Immature natural killer cell (primary cell): ENCODE data around the gene ADCY5. TPM values are rescaled to one million over a fixed set of nuclear protein-coding genes. Genes with fewer than 3 reads are reported as not detected.

Source experiments
- DNase-seq, 3 donors: peaks; one replicate each; pipeline ENCODE4 v3.0.0; 2022; ENCODE audit warnings: mixed read lengths in 1 of 3
- H3K27ac Mint-ChIP-seq, 6 donors: one replicate each; pipeline ENCODE4 v1.8.0; 2020; ENCODE audit warnings: mixed read lengths in 6 of 6, mild to moderate bottlenecking in 5 of 6, inconsistent platforms in 4 of 6, moderate library complexity in 3 of 6
- H3K27me3 Mint-ChIP-seq, 3 donors: one replicate each; pipeline ENCODE4 v1.8.0; 2020 to 2021; ENCODE audit warnings: low read depth in 3 of 3, mild to moderate bottlenecking in 3 of 3, mixed read lengths in 3 of 3, moderate library complexity in 3 of 3, inconsistent platforms in 1 of 3
- H3K36me3 Mint-ChIP-seq, 3 donors: one replicate each; pipeline ENCODE4 v1.8.0; 2020; ENCODE audit warnings: mixed read lengths in 3 of 3, inconsistent platforms in 2 of 3, mild to moderate bottlenecking in 2 of 3
- H3K4me1 Mint-ChIP-seq, 2 donors: one replicate each; pipeline ENCODE4 v1.8.0; 2020; ENCODE audit warnings: inconsistent platforms in 2 of 2, mild to moderate bottlenecking in 2 of 2, mixed read lengths in 2 of 2, moderate library complexity in 1 of 2
- H3K4me3 Mint-ChIP-seq, 5 donors: one replicate each; pipeline ENCODE4 v1.8.0; 2020; ENCODE audit warnings: mild to moderate bottlenecking in 5 of 5, mixed read lengths in 5 of 5, inconsistent platforms in 3 of 5, moderate library complexity in 3 of 5
- H3K9me3 Mint-ChIP-seq, 6 donors: one replicate each; pipeline ENCODE4 v1.8.0; 2020; ENCODE audit warnings: mild to moderate bottlenecking in 6 of 6, mixed read lengths in 6 of 6, inconsistent platforms in 4 of 6, moderate library complexity in 3 of 6
- polyA plus RNA-seq, 3 donors: library from polyadenylated mRNA; unstranded; fragments of 300-500 nt; fragmentation: Illumina TruSeq; gene quantifications; one replicate each; pipeline ENCODE4 v1.2.3, GENCODE V29; 2021

The ADCY5 gene
- polyA plus RNA-seq, 3 donors from 2014 or later, result 0.03 TPM; not detected in 2

DNA sequence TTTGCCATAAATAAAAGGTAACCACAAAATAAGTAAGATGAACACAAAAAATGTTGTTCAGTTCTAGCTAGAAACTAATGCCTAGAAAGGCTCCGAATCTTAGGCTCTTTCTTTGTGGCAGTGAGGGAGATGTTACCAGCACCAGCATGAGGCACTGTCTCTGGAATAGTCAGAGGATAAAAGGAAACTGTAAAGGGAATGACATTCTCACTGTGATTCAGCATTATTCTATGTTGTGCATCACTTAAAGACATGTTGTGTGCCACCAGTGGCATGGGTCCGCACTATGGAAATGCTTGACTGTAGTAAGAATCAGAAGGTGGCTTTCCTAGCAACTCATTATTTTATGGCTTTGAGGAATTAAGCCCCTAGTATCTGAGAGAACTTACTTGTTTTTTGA, 176.3 kb downstream of the ADCY5 start:
- no peak for DNase-seq
- no peak overlapping the region for H3K4me3 Mint-ChIP-seq
- H3K36me3 Mint-ChIP-seq, result peaks cover 11 to 18% (median 15%) of the 10 kb centered on the region in 3 donors

DNA sequence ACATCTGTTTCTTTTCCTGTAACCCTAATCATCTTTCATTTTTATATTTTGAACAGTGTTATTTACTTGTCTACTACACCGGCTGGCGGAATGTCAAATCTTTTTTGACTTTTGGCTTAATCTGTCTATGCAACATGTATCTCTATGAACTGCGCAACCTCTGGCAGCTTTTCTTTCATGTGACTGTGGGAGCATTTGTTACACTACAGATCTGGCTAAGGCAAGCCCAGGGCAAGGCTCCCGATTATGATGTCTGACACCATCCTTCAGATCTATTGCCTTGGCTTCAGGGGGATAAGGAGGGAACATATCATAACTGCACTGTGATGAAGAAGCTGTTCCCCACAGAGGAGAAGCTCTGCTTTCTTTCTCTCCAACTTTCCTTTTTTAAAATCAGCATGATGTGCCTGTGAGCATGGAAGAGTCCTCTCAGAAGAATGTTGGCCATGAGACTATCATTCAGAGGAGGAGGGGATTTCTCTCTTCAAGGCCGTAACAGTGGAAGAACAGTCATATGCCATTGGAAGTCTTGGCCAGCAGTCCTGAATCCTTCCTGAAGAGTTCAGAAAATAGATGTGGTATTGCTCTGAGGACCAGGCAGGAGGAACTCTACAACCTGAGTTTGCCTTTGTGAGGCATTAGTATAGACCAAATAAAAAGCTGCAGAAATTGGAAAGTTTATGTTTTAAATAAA, 177.3 kb downstream of the ADCY5 start:
- no peak for DNase-seq

More for the DNA sequence above, 176.3 kb downstream of the ADCY5 start:
- Mint-ChIP-seq H3K27me3 (peaks cover 0 to 2% (median 0%) of the 10 kb centered on the region in 3 donors), H3K9me3 (no peaks in the 10 kb centered on the region), H3K27ac (no peak overlapping the region), H3K4me1 (no peaks in the 10 kb centered on the region)

DNA sequence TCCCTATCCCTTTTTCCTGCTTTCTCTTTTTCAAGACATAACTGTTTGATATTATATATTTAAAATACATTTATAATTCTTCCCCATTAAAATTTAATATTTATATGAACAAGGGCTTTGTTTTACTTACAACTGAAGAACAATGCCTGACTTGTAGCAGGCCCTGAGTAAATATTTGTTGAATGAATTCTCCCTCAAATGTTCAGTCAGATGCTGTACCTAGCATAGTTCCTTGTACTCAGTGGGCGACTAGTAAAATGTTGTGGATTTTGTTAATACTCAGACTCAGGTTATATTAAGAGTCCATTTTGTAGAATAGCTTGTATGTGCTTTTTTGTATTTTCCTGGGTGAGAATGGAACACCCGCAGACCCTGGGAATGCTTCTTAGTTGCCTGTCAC, 178.1 kb downstream of the ADCY5 start:
- no peaks in the 10 kb centered on the region for H3K9me3 Mint-ChIP-seq
- no peaks in the 10 kb centered on the region for H3K27me3 Mint-ChIP-seq
- H3K36me3 Mint-ChIP-seq, result peaks cover 23 to 35% (median 32%) of the 10 kb centered on the region in 3 donors
- H3K27ac Mint-ChIP-seq, result no peak overlapping the region
- DNase-seq, result no peak
- no peaks in the 10 kb centered on the region for H3K4me1 Mint-ChIP-seq
- H3K4me3 Mint-ChIP-seq, result no peak overlapping the region

More for the DNA sequence above, 177.3 kb downstream of the ADCY5 start:
- Mint-ChIP-seq H3K27me3 (peaks cover 0 to under 1% (median 0%) of the 10 kb centered on the region in 3 donors), H3K27ac (peak overlapping the region in 1 of 6 donors; percentile 30), H3K9me3 (no peaks in the 10 kb centered on the region), H3K4me3 (no peak overlapping the region), H3K36me3 (peaks cover 15 to 27% (median 25%) of the 10 kb centered on the region in 3 donors), H3K4me1 (no peaks in the 10 kb centered on the region)

DNA sequence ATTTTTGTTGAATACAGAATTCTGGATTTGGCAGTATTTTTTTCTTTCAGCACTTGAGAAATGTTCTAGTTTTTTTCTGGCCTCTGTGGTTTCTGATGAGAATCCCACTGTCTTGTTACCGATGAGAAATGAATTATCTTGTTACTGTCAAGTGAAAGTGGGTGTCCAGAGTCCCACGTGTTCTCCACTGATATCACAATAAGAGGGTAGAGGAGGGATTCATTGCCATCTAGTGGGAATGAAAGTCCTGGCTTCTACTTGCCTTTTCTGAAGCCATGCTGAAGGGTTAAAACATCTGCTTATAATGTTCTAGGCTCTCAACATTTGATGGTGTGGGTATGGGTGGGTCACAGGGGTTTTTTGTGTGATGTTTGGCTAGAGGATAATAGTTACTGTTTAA, 181.1 kb downstream of the ADCY5 start:
- no peaks in the 10 kb centered on the region for H3K27me3 Mint-ChIP-seq
- no peak overlapping the region for H3K27ac Mint-ChIP-seq
- H3K36me3 Mint-ChIP-seq, result peaks cover 23 to 43% (median 30%) of the 10 kb centered on the region in 3 donors
- H3K4me1 Mint-ChIP-seq, result no peaks in the 10 kb centered on the region
- no peak overlapping the region for H3K4me3 Mint-ChIP-seq
- H3K9me3 Mint-ChIP-seq, result no peaks in the 10 kb centered on the region
- no peak for DNase-seq

DNA sequence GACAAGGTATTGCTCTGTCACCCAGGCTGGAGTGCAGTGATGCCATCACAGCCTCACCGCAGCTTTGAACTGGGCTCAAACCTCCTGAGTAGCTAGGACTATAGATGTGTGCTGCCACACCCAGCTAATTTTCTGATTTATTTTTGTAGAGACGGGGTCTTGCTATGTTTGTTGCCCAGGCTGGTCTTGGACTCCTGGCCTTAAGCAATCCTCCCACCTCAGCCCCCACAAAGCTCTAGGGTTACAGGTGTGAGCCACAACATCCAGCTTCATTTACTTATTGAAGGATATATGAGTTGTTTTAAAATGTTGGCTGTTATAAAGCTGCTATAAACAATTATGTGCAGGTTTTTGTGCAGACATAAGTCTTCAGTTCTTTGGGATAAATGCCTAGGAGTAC, 184.9 kb downstream of the ADCY5 start:
- no peaks in the 10 kb centered on the region for H3K27me3 Mint-ChIP-seq
- H3K4me1 Mint-ChIP-seq, result no peaks in the 10 kb centered on the region
- DNase-seq, result no peak
- H3K27ac Mint-ChIP-seq, result no peak overlapping the region
- H3K9me3 Mint-ChIP-seq, result no peaks in the 10 kb centered on the region
- no peak overlapping the region for H3K4me3 Mint-ChIP-seq
- peaks cover 26 to 42% (median 27%) of the 10 kb centered on the region in 3 donors for H3K36me3 Mint-ChIP-seq

DNA sequence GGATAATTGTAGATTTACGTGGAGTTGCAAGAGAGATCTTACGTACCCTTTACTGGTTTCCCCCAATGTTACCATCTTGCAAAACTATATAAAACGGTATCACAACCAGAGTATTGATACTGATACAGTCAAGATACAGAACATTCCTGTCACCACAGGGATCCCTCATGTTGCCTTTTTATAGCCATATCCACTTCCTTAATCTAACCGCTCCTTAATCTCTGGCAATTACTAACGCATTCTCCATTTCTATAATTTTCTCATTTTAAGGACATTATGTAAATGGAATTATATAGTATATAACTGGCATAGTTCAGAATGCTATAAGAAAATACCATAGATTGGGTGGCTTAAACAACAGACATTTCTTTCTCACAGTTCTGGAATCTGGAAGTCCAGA, 186.0 kb downstream of the ADCY5 start:
- Mint-ChIP-seq H3K36me3 (peaks cover 19 to 36% (median 26%) of the 10 kb centered on the region in 3 donors), H3K4me1 (no peaks in the 10 kb centered on the region), H3K27me3 (no peaks in the 10 kb centered on the region), H3K27ac (no peak overlapping the region), H3K4me3 (no peak overlapping the region), H3K9me3 (no peaks in the 10 kb centered on the region)
- DNase-seq, result no peak

DNA sequence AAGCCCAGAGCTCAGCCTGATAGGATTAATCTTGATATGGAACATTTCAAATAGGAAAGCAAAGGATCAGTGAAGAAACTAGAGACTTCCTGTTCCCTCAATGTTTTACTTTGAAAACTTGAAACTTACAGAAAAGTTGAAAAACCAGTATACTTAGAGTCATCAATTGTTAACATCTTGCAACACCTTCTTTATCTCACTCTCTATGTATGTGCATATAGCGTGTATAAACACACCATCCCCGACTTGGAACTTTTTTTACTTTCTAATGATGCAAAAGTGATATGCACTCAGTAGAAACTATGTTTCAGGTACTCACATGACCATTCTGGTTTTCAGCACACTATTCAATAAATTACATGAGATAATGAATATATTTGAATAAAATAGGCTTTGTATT, 186.7 kb downstream of the ADCY5 start:
- no peak for DNase-seq
- no peak overlapping the region for H3K4me3 Mint-ChIP-seq
- H3K36me3 Mint-ChIP-seq, result peaks cover 13 to 32% (median 20%) of the 10 kb centered on the region in 3 donors
- H3K27ac Mint-ChIP-seq, result peak overlapping the region in 1 of 6 donors; percentile 10
- H3K9me3 Mint-ChIP-seq, result no peaks in the 10 kb centered on the region
- no peaks in the 10 kb centered on the region for H3K27me3 Mint-ChIP-seq
- H3K4me1 Mint-ChIP-seq, result no peaks in the 10 kb centered on the region

DNA sequence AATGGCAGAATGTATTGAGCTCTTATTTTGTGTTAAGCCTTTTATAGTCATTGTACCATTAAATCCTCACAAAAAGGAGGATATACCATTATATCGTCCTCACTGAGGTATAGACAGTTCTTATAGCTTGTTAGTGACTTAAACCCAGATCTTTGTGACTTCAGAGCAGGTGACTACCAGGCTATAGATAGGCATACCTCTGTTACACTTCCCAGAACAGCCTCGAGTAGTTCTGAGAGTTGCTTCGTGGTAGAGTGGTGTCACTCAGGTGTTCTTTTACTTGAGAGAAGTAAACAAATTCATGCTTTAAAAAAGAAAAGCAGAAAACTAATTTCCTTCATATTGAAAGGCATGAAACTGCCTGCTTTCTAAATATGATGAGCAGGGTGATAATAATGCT, 187.2 kb downstream of the ADCY5 start:
- Mint-ChIP-seq H3K9me3 (no peaks in the 10 kb centered on the region), H3K27ac (no peak overlapping the region), H3K4me3 (no peak overlapping the region), H3K27me3 (no peaks in the 10 kb centered on the region), H3K4me1 (no peaks in the 10 kb centered on the region), H3K36me3 (peaks cover 12 to 26% (median 15%) of the 10 kb centered on the region in 3 donors)
- no peak for DNase-seq

DNA sequence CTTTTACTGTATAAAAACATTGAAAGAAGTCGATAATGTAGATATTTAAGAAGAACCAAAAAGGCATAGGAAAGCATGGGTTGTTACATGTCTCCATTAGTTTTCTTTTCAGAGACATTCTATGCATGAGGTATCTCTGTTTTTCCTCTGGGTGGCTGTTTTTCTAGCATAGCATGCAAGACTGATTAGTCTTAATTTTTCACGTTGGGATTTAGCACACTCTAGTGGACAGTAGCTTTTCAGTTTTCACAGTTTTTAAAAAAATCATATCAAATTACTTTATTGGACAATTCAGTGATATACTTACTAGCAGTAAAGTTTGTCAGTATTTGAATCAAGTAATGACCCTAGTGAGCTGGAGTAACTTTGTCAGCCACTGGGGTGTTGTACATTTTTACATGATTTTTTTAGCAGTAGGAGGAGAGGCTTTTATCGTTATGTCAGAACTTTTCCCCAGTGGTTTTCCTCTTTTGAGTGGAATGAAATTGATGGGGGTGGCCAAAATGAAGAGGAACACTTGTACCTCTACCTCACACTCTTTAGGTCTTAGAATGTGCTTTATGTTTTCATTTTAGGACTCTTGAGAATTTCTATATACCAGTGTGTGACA, 190.0 kb downstream of the ADCY5 start:
- Mint-ChIP-seq H3K27me3 (no peaks in the 10 kb centered on the region), H3K9me3 (no peaks in the 10 kb centered on the region), H3K27ac (peak overlapping the region in 1 of 6 donors; percentile 6), H3K4me1 (peaks cover 0 to 1% of the 10 kb centered on the region in 2 donors), H3K36me3 (peaks cover 4 to 13% (median 4%) of the 10 kb centered on the region in 3 donors), H3K4me3 (no peak overlapping the region)
- no peak for DNase-seq

DNA sequence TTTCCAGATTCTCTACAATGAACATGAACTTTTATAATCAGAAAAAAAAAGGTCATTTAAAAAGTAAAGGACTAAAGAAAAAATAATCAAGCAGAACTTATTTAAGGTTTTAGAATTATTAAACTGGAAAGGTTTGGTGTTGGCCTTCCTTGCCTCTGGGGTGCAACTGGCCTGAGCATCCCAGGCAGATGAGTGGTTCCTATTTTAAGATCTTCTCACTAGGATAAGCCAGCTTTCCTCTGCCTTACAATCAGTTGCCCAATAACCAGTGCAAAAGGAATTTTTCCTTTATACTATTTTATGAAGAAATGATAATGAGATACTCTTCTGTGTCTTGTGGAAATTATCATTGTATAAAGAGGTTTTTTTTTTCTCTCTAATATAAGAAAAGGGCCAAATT, 190.5 kb downstream of the ADCY5 start:
- no peak for DNase-seq
- no peaks in the 10 kb centered on the region for H3K9me3 Mint-ChIP-seq
- no peaks in the 10 kb centered on the region for H3K27me3 Mint-ChIP-seq
- H3K27ac Mint-ChIP-seq, result no peak overlapping the region
- H3K36me3 Mint-ChIP-seq, result peaks cover 4 to 13% (median 4%) of the 10 kb centered on the region in 3 donors
- peaks cover 0 to 1% of the 10 kb centered on the region in 2 donors for H3K4me1 Mint-ChIP-seq
- H3K4me3 Mint-ChIP-seq, result no peak overlapping the region

DNA sequence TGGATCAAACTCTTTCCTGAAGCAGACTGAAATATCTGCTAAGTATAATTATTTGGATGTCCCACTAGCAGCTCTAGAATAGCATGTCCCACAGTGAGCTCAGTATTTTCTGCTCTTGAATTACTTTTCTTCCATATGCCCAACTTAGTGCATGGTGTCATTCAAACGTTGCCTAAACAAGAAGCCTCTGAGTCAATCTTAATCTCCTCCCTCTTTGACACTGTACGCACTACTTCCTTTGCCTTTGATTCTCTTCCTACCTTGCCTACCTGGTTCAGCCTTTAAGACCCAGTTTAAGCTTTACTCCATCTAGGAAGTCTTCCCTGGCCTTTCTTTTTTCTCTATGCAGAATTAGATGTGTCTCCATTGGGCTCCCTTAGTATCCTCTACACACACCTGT, 192.6 kb downstream of the ADCY5 start:
- no peak overlapping the region for H3K4me3 Mint-ChIP-seq
- H3K36me3 Mint-ChIP-seq, result peaks cover 4 to 16% (median 4%) of the 10 kb centered on the region in 3 donors
- DNase-seq, result no peak
- H3K9me3 Mint-ChIP-seq, result no peaks in the 10 kb centered on the region
- peaks cover 0 to 1% of the 10 kb centered on the region in 2 donors for H3K4me1 Mint-ChIP-seq
- no peak overlapping the region for H3K27ac Mint-ChIP-seq
- no peaks in the 10 kb centered on the region for H3K27me3 Mint-ChIP-seq

DNA sequence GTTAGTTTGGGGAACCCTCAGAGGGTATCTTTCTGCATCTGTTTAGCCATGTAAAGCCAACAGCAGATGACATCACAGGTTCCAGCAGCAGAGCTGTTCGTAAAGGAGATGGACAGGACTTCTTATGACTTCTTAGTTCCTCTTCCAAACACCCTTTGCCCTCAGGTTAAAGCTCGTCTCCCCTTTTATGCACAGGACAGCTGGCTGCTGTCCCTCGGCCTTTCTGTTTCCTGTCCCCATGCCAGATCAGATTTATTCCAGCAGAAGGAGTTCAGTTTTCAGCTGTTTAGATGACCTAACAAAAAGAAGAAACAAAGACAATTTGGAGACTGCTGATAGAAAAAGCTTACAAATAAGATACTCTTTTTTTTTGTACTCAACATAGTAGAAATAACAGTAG, 202.0 kb downstream of the ADCY5 start:
- H3K27ac Mint-ChIP-seq, result peak overlapping the region in 2 of 6 donors; percentile 39 to 43
- peaks cover 22 to 39% (median 33%) of the 10 kb centered on the region in 3 donors for H3K36me3 Mint-ChIP-seq

DNA sequence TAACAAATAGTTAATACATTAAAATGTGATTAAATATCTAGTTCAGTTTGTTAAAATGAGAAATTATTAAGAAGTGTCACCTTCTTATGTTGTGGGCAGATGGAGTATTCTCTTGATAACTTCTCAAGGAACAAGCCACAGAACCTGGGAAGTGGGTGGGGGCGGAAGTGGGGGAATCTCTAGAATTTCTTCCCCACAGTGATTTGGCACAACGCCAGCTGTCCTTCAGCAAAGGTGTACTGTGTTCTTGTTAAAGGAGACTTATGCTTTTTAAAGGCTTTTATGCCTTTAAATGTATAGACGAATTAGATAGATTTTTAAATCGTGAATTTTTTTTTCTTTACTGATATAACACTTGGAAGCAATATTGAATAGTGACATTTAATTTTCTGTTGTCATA, 204.8 kb downstream of the ADCY5 start:
- H3K4me3 Mint-ChIP-seq, result no peak overlapping the region
- no peaks in the 10 kb centered on the region for H3K27me3 Mint-ChIP-seq
- no peaks in the 10 kb centered on the region for H3K9me3 Mint-ChIP-seq
- H3K36me3 Mint-ChIP-seq, result peaks cover 33 to 52% (median 46%) of the 10 kb centered on the region in 3 donors
- no peak overlapping the region for H3K27ac Mint-ChIP-seq
- no peak for DNase-seq
- H3K4me1 Mint-ChIP-seq, result peaks cover 15 to 48% of the 10 kb centered on the region in 2 donors

More for the DNA sequence above, 202.0 kb downstream of the ADCY5 start:
- Mint-ChIP-seq H3K4me1 (peaks cover 9 to 30% of the 10 kb centered on the region in 2 donors), H3K9me3 (no peaks in the 10 kb centered on the region), H3K4me3 (no peak overlapping the region), H3K27me3 (no peaks in the 10 kb centered on the region)
- DNase-seq, result no peak

DNA sequence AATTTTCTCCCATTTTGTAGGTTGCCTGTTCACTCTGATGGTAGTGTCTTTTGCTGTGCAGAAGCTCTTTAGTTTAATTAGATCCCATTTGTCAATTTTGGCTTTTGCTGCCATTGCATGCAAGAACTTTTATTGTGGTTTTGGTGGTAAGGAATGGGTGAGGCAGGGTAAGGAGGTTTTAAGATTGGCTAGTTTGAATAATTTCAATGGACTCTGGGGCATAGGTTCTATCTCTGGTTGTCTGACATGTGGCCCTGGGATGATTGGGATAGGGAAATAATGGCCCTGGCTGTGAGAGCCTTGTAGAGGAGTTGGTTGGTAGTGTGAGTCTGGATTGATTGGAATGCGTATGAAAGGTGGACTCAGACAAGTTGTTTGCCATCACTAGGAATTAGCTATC, 209.1 kb downstream of the ADCY5 start:
- H3K4me1 Mint-ChIP-seq, result peaks cover 17 to 59% of the 10 kb centered on the region in 2 donors
- H3K27ac Mint-ChIP-seq, result peak overlapping the region in 2 of 6 donors; percentile 13 to 47
- H3K27me3 Mint-ChIP-seq, result peaks cover 0 to 3% (median 0%) of the 10 kb centered on the region in 3 donors

More for the DNA sequence above, 209.1 kb downstream of the ADCY5 start:
- no peak overlapping the region for H3K4me3 Mint-ChIP-seq
- DNase-seq, result no peak
- peaks cover 15 to 39% (median 32%) of the 10 kb centered on the region in 3 donors for H3K36me3 Mint-ChIP-seq
- no peaks in the 10 kb centered on the region for H3K9me3 Mint-ChIP-seq
